GM06990 (cell line): ENCODE measurements around the gene USP8.

Experiments
- DNase-seq: peaks from one replicate; pipeline ENCODE4 v3.0.0-alpha.2; 2011; ENCODE audit not compliant: insufficient read length; ENCODE audit errors: extremely low read depth
- H3K27me3 ChIP-seq: replicated peaks from 2 replicates; pipeline ENCODE4 v1.6.0; 2011; ENCODE audit warnings: low read length; ENCODE audit not compliant: control insufficient read depth, insufficient read depth
- H3K36me3 ChIP-seq: 2 replicates; pipeline ENCODE4 v1.5.1; 2011; ENCODE audit warnings: low read length; ENCODE audit not compliant: control insufficient read depth, insufficient read depth
- H3K4me3 ChIP-seq: replicated peaks from 2 replicates; pipeline ENCODE4 v1.5.1; 2011; ENCODE audit warnings: low read depth, mild to moderate bottlenecking, control low read depth, low read length
- TF ChIP-seq, protein P1 (sequence below): IDR thresholded peaks from 2 replicates; pipeline ENCODE4 v1.5.1; 2011; ENCODE audit warnings: low read length, control low read depth, mild to moderate bottlenecking, inconsistent platforms; ENCODE audit not compliant: insufficient read depth, poor library complexity, severe bottlenecking

USP8 gene

DNA sequence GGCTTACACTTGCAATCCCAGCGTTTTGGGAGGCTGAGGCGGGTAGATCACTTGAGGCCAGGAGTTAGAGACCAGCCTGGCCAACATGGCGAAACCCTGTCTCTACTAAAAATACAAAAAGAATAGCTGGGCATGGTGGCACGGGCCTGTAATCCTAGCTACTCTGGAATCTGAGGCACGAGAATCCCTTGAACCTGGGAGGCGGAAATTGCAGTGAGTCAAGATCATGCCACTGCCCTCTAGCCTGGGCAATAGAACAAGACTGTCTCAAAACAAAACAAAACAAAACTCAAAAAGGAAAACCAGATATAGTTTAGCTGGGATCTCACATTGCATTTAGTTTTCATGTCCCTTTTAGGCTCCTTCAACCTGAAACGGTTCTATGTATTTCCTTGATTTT, 125.1 kb downstream of the USP8 start:
- H3K4me3 ChIP-seq: no peak overlapping the region
- TF ChIP-seq, protein P1, sequence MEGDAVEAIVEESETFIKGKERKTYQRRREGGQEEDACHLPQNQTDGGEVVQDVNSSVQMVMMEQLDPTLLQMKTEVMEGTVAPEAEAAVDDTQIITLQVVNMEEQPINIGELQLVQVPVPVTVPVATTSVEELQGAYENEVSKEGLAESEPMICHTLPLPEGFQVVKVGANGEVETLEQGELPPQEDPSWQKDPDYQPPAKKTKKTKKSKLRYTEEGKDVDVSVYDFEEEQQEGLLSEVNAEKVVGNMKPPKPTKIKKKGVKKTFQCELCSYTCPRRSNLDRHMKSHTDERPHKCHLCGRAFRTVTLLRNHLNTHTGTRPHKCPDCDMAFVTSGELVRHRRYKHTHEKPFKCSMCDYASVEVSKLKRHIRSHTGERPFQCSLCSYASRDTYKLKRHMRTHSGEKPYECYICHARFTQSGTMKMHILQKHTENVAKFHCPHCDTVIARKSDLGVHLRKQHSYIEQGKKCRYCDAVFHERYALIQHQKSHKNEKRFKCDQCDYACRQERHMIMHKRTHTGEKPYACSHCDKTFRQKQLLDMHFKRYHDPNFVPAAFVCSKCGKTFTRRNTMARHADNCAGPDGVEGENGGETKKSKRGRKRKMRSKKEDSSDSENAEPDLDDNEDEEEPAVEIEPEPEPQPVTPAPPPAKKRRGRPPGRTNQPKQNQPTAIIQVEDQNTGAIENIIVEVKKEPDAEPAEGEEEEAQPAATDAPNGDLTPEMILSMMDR: no peak
- no peaks in the 10 kb centered on the region for H3K27me3 ChIP-seq
- H3K36me3 ChIP-seq: no peaks in the 10 kb centered on the region
- DNase-seq: no peak

GRCh38 chr15:50552238-50552637, 128.0 kb downstream of the USP8 start:
- Histone ChIP-seq H3K36me3 (no peaks in the 10 kb centered on the region), H3K4me3 (no peak overlapping the region), H3K27me3 (no peaks in the 10 kb centered on the region)
- TF ChIP-seq, protein P1: no peak
- DNase-seq: peak; percentile 16

DNA sequence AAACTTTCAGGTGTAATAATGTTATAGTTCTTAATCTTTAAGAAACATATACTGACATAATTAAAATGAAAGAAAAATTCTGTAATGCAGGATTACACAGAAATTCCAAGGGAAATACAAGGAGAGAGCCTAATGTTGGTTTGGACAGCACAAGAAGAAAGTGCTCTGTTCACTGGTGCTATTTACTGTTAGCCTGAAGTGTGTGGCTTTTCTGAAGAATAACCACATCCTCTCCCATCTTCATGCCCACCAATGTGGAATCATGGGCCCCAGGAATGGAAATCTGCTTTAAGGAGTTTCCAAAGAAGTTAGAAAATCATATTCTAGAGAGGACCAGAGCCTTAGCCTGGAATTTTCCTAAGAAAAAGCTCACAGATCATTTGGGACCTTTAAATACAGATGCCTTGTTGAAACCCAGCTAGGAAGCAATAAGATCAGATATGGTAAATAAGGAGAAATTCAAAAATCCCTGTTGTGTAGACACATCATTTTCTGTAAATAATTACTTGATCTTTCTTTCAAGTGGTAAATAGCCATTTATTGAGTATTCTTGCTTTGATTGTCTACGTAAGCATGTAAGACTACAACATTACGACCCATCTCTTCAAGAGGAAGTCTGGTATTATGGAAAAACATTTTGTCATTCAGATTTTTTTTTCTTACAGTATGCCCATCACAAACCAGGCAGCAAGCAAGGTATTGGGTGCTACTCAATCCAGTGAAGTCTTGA, 132.6 kb downstream of the USP8 start:
- no peak overlapping the region for H3K4me3 ChIP-seq
- H3K36me3 ChIP-seq: no peaks in the 10 kb centered on the region; the same call in 1 of the 2 replicates
- no peaks in the 10 kb centered on the region for H3K27me3 ChIP-seq
- DNase-seq: no peak
- TF ChIP-seq, protein P1: no peak

DNA sequence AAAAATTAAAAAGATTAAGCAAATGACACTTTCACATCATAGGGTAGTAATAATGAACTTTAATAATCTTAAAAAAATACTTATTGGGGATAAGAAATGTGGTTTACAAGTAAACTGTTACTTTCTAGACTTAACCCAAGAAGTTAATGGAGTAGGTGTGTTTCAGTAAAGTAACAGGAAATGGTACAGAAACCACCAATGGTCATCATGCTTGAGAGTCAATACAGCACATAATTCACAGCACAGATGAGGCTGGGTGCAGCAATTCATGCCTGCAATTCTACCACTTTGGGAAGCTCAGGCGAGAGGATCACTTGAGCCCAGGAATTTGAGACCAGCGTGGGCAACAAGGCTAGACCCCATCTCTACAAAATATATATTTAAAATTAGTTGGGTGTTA, 133.8 kb downstream of the USP8 start:
- DNase-seq: no peak
- Histone ChIP-seq H3K4me3 (no peak overlapping the region), H3K36me3 (peaks cover 3% of the 10 kb centered on the region), H3K27me3 (no peaks in the 10 kb centered on the region)
- TF ChIP-seq, protein P1: no peak

GRCh38 chr15:50562735-50563640, 138.8 kb downstream of the USP8 start:
- peaks cover 3% of the 10 kb centered on the region for H3K36me3 ChIP-seq
- TF ChIP-seq, protein P1: no peak
- no peak for DNase-seq
- no peak overlapping the region for H3K4me3 ChIP-seq
- H3K27me3 ChIP-seq: no peaks in the 10 kb centered on the region
